Bronchial epithelial cell (primary cell): ENCODE measurements around the gene ACP1. TPM values are rescaled to one million over a fixed set of nuclear protein-coding genes. Genes with fewer than 3 reads are reported as not detected.

Experiments used
- DNase-seq: peaks from one replicate; pipeline ENCODE4 v3.0.0-alpha.2; 2010; ENCODE audit warnings: low read depth
- FAIRE-seq: peaks from 2 replicates; lab custom pipeline; 2011; peaks lifted over from hg19 to GRCh38; lab: Jason Lieb, UNC
- H3K27me3 ChIP-seq: 2 replicates; pipeline ENCODE4 v1.5.1; 2011; ENCODE audit warnings: low read length; ENCODE audit not compliant: control insufficient read depth, insufficient read depth
- H3K36me3 ChIP-seq: 2 replicates; pipeline ENCODE4 v1.5.1; 2011; ENCODE audit warnings: low read length; ENCODE audit not compliant: control insufficient read depth, insufficient read depth
- H3K4me3 ChIP-seq: 2 replicates; pipeline ENCODE4 v1.5.1; 2011; ENCODE audit warnings: mild to moderate bottlenecking, low read depth, low read length, control low read depth
- CTCF ChIP-seq: IDR thresholded peaks from 2 replicates; pipeline ENCODE4 v1.5.1; 2011; ENCODE audit warnings: mild to moderate bottlenecking, moderate library complexity, low read length, control low read depth, inconsistent platforms; ENCODE audit not compliant: insufficient read depth, severe bottlenecking
- total RNA-seq: library from RNA; depleted of rRNA; stranded (reverse); fragments of >200 nt; gene quantifications from 2 replicates; pipeline ENCODE4 v1.2.1, GENCODE V29; 2014

Gene ACP1
- total RNA-seq, 1 donor from 2014 or later, result 106 TPM

GRCh38 chr2:249538-250042 lies 15.2 kb upstream of the ACP1 start:
- no peak for FAIRE-seq
- Histone ChIP-seq H3K36me3 (peaks cover 12% of the 10 kb centered on the region), H3K27me3 (no peaks in the 10 kb centered on the region), H3K4me3 (no peak overlapping the region)
- no peak for TF ChIP-seq CTCF
- DNase-seq, result no peak

- no peak for FAIRE-seq
- TF ChIP-seq CTCF, result no peak
- DNase-seq, result no peak
- Histone ChIP-seq H3K36me3 (peaks cover 9% of the 10 kb centered on the region), H3K27me3 (no peaks in the 10 kb centered on the region), H3K4me3 (no peak overlapping the region)
Measured at GRCh38 chr2:252001-252602, 12.6 kb upstream of the ACP1 start.

- H3K4me3 ChIP-seq, result no peak overlapping the region
- FAIRE-seq (no peak), DNase-seq (no peak)
- TF ChIP-seq CTCF, result no peak
- no peaks in the 10 kb centered on the region for H3K27me3 ChIP-seq
- peaks cover 9% of the 10 kb centered on the region for H3K36me3 ChIP-seq
Measured at GRCh38 chr2:253202-253638, 11.5 kb upstream of the ACP1 start.

GRCh38 chr2:254241-254640 lies 10.5 kb upstream of the ACP1 start:
- no peak for DNase-seq
- Histone ChIP-seq H3K36me3 (peaks cover 9% of the 10 kb centered on the region), H3K4me3 (no peak overlapping the region), H3K27me3 (no peaks in the 10 kb centered on the region)
- no peak for TF ChIP-seq CTCF
- FAIRE-seq, result no peak

- DNase-seq (no peak), FAIRE-seq (no peak)
- no peak for TF ChIP-seq CTCF
- Histone ChIP-seq H3K36me3 (peaks cover 7% of the 10 kb centered on the region), H3K27me3 (no peaks in the 10 kb centered on the region), H3K4me3 (no peak overlapping the region)
Measured at GRCh38 chr2:255195-255594, 9.6 kb upstream of the ACP1 start.

- DNase-seq (no peak), FAIRE-seq (no peak)
- TF ChIP-seq CTCF, result no peak
- H3K27me3 ChIP-seq, result no peaks in the 10 kb centered on the region
- H3K36me3 ChIP-seq, result peaks cover 7% of the 10 kb centered on the region
- H3K4me3 ChIP-seq, result no peak overlapping the region
Measured at GRCh38 chr2:256094-256493, 8.7 kb upstream of the ACP1 start.
